Stomach (tissue), 19 donors: ENCODE data around the gene TAF6. TPM values are rescaled to one million over a fixed set of nuclear protein-coding genes. Genes with fewer than 3 reads are reported as not detected.

ENCODE experiments used
- DNase-seq, 2 donors: peaks; one replicate each; pipeline versions ENCODE4 v3.0.0 to v3.0.0-alpha.2; 2013 to 2019
- H3K27ac ChIP-seq, 5 donors: fragments of 200-600 bp in 4 of 5; sonication (generic) in 4 of 5; one replicate each; pipeline ENCODE4 v1.5.1; 2013 to 2019; ENCODE audit warnings: mild to moderate bottlenecking in 1 of 5, moderate library complexity in 1 of 5
- H3K27me3 ChIP-seq, 3 donors: fragments of 200-600 bp; sonication (generic); one replicate each; pipeline ENCODE4 v1.5.1; 2017 to 2019; ENCODE audit warnings: mixed run types in 1 of 3
- H3K36me3 ChIP-seq, 4 donors: fragments of 200-600 bp; sonication (generic); 1 replicate in 3 of 4; 2 replicates in 1 of 4; pipeline ENCODE4 v1.5.1; 2016 to 2019
- H3K4me1 ChIP-seq, 4 donors: fragments of 200-600 bp; sonication (generic); one replicate each; pipeline ENCODE4 v1.5.1; 2016 to 2019
- H3K4me3 ChIP-seq, 4 donors: fragments of 200-600 bp; sonication (generic) in 3 of 4; one replicate each; pipeline ENCODE4 v1.5.1; 2016 to 2019; ENCODE audit warnings: mild to moderate bottlenecking in 1 of 4
- H3K9me3 ChIP-seq, 4 donors: fragments of 200-600 bp; sonication (generic); one replicate each; pipeline ENCODE4 v1.5.1; 2016 to 2019
- EP300 ChIP-seq: sonication (generic); formaldehyde crosslinking; IDR thresholded peaks from one replicate; pipeline ENCODE4 v1.6.1; 2017; ENCODE audit warnings: antibody characterized with exemption
- POLR2A ChIP-seq, 4 donors: fragments of 450-650 bp; IDR thresholded peaks; one replicate each; pipeline ENCODE4 v1.6.1; 2016; ENCODE audit warnings: antibody characterized with exemption in 4 of 4, control low read depth in 2 of 4, mild to moderate bottlenecking in 1 of 4, moderate library complexity in 1 of 4
- POLR2AphosphoS5 ChIP-seq, 3 donors: sonication (generic); formaldehyde crosslinking; IDR thresholded peaks; one replicate each; pipeline ENCODE4 v1.6.1; 2016; ENCODE audit warnings: antibody characterized with exemption in 3 of 3
- WGBS, 5 donors: extraction: QIAGEN DNeasy Blood & Tissue Kit in 3 of 5; methylation state at CpG; one replicate each; pipeline versions ENCODE4 v1.1.5 to v1.1.7; 2013 to 2018; 5-methylcytosine and 5-hydroxymethylcytosine counted together
- intact Hi-C: fragments of 100-400 bp; cut with DNase I; formaldehyde crosslinking; loops from one replicate; pipeline ENCODE4 v1.15.1; 2023; ENCODE audit warnings: low total_unique reads
- long read RNA-seq, 10 donors: transcript quantifications; one replicate each; lab custom pipeline, GENCODE V29; 2026
- polyA plus RNA-seq, 3 donors: library from polyadenylated mRNA; stranded (reverse); fragments of 200-250 nt; gene quantifications; one replicate each; pipeline ENCODE4 v1.2.3, GENCODE V29; 2013
- total RNA-seq, 5 donors: library from RNA; depleted of rRNA; stranded (reverse); fragments of >200 nt; gene quantifications; one replicate each; pipeline versions ENCODE4 v1.1.0 to v1.2.3, GENCODE V29; 2014 to 2016
- TF ChIP-seq, protein P1 (sequence below), 7 experiments: fragments of 450-650 bp in 4 of 7; fragments of 200-600 bp in 3 of 7; sonication (generic) in 3 of 7; IDR thresholded peaks; one replicate each; pipeline ENCODE4 v1.5.1; 2016 to 2019; ENCODE audit warnings: antibody characterized with exemption in 7 of 7, control low read depth in 2 of 7, mild to moderate bottlenecking in 1 of 7
- donor health status: healthy with polysubstance abuse.
- donor health status: Bipolar disorder and iron deficiency.
- donor health status: healthy.

The TAF6 gene
- 100 to 1,000 TPM in 1 of 5 donors, 10 to 100 TPM in 4; 15.4 to 106 (median 33.8) TPM for total RNA-seq
- 10 to 100 TPM; 22.0 to 29.8 (median 24.8) TPM for polyA plus RNA-seq
- long read RNA-seq, donor 1, partial matches to known transcripts = 0 of 1 reads
- long read RNA-seq, donor 1, other reads (novel, unspliced or antisense) = 0 of 1 reads
- long read RNA-seq, donor 2, partial matches to known transcripts = 0 of 5 reads
- long read RNA-seq, donor 2, other reads (novel, unspliced or antisense) = 0 of 5 reads
- long read RNA-seq, donor 3, partial matches to known transcripts = 0 of 2 reads
- long read RNA-seq, donor 3, other reads (novel, unspliced or antisense) = 0 of 2 reads
- long read RNA-seq, donor 4 = 0 reads
- long read RNA-seq, donor 5, partial matches to known transcripts = 0 of 4 reads
- long read RNA-seq, donor 5, other reads (novel, unspliced or antisense) = 0 of 4 reads
- long read RNA-seq, donor 6, transcript TAF6-211 (15 exons, 2,464 nt) = major isoform, 11 of 16 reads
- long read RNA-seq, donor 6, partial matches to known transcripts = 0 of 16 reads
- long read RNA-seq, donor 6, other reads (novel, unspliced or antisense) = 0 of 16 reads
- long read RNA-seq, donor 7, transcript TAF6-211 (15 exons, 2,464 nt) = major isoform, 6 of 8 reads
- long read RNA-seq, donor 7, partial matches to known transcripts = 0 of 8 reads
- long read RNA-seq, donor 7, other reads (novel, unspliced or antisense) = 0 of 8 reads
- long read RNA-seq, donor 8 = 0 reads
- long read RNA-seq, donor 9, partial matches to known transcripts = 12 of 15 reads
- long read RNA-seq, donor 9, other reads (novel, unspliced or antisense) = 0 of 15 reads
- long read RNA-seq, donor 10, partial matches to known transcripts = 0 of 1 reads
- long read RNA-seq, donor 10, other reads (novel, unspliced or antisense) = 0 of 1 reads

DNA sequence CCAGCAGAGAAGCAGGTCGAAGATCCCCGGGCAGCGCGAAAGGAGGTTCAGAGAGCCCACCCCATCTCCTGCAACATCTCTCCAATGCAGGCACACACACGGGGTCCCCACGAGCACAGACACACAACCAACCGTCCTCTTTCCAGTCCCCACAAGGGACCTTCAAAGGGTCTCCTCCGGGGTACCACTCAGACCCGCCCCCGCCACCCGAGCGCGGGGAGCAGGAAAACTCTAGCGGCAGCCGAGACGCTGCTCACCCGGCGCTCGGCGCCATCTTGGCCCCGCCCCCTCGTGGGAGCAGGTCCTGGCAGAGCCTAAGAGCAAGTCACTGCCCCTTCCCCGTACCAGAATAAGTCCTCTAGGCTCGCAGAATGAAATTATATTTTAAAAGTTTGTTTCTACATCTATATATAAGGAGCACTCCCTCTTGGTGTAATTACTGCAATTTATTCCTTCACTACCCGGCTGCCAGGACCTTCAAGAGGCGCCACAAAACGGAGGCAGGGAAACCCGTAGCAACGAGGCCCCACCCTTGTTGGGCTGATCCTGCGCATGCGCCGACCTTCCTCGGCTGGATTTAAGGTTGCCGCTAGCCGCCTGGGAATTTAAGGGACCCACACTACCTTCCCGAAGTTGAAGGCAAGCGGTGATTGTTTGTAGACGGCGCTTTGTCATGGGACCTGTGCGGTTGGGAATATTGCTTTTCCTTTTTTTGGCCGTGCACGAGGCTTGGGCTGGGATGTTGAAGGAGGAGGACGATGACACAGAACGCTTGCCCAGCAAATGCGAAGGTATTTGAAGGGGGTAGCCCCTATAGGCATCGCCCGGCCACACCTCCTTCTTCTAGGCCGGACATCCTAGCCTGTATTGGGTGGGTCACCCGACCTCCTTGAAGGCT, at the start of gene TAF6, which contains the start of gene CNPY4:
Gene TAF6 (minus strand): TSS at position 287 of the 898 bp plus-strand sequence. CDS start 5,149 bp downstream, outside the sequence.
Gene CNPY4 (plus strand): TSS at position 563 of the 898 bp plus-strand sequence. CDS start 111 bp downstream, at position 674.
- peak; percentile 96 to 98 for DNase-seq
- peak within 1 kb of the TSS; percentile 73 to 95 (median 85) for H3K4me3 ChIP-seq
- H3K27ac ChIP-seq = peak within 1 kb of the TSS; percentile 67 to 89 (median 84)
- WGBS, 5 donors = 0 to 1% (median 0%) methylated on average over 33 to 49 of the region's 49 CpGs
- H3K4me1 ChIP-seq = peaks cover 24 to 41% (median 28%) of the 10 kb centered on the region in 4 donors
- H3K27me3 ChIP-seq = no peaks in the 10 kb centered on the region
- TF ChIP-seq, protein P1, sequence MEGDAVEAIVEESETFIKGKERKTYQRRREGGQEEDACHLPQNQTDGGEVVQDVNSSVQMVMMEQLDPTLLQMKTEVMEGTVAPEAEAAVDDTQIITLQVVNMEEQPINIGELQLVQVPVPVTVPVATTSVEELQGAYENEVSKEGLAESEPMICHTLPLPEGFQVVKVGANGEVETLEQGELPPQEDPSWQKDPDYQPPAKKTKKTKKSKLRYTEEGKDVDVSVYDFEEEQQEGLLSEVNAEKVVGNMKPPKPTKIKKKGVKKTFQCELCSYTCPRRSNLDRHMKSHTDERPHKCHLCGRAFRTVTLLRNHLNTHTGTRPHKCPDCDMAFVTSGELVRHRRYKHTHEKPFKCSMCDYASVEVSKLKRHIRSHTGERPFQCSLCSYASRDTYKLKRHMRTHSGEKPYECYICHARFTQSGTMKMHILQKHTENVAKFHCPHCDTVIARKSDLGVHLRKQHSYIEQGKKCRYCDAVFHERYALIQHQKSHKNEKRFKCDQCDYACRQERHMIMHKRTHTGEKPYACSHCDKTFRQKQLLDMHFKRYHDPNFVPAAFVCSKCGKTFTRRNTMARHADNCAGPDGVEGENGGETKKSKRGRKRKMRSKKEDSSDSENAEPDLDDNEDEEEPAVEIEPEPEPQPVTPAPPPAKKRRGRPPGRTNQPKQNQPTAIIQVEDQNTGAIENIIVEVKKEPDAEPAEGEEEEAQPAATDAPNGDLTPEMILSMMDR (IDR thresholded peaks at IDR 0.05) = peak in 1 of 7 experiments; percentile 29
- TF ChIP-seq POLR2AphosphoS5 (IDR thresholded peaks at IDR 0.05) (peak; percentile 45 to 76 (median 59)), POLR2A (IDR thresholded peaks at IDR 0.05) (no peak)
- H3K9me3 ChIP-seq = no peaks in the 10 kb centered on the region
- peaks cover 0 to 16% (median 8%) of the 10 kb centered on the region in 4 donors for H3K36me3 ChIP-seq
- intact Hi-C loops = no loop called here

DNA sequence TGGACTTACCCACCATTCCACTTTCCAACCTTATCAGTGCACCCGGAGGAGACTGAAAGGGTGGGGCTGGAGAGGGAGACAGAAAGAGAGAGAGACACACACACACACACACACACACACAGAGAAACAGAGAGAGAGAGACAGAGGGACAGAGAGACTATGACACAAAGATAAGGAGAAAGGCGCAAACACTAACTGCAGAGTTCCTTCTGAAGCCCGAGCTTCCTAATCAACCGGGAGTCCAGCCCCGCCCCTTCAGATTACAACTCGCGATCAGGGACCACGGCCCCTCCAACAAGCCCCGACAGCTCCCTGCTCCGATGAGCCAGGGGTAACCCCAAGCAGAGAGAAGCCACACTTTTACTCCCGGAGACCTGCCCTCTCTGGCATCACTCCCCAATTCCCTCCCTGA, 48.8 kb upstream of the TAF6 start:
- WGBS, 5 donors = 1 to 9% (median 5%) methylated on average over 11 of the region's 11 CpGs
- TF ChIP-seq POLR2AphosphoS5 (IDR thresholded peaks at IDR 0.05) = no peak
- TF ChIP-seq POLR2A (IDR thresholded peaks at IDR 0.05) = no peak
- no peak for TF ChIP-seq EP300
- TF ChIP-seq, protein P1 (IDR thresholded peaks at IDR 0.05) = no peak

DNA sequence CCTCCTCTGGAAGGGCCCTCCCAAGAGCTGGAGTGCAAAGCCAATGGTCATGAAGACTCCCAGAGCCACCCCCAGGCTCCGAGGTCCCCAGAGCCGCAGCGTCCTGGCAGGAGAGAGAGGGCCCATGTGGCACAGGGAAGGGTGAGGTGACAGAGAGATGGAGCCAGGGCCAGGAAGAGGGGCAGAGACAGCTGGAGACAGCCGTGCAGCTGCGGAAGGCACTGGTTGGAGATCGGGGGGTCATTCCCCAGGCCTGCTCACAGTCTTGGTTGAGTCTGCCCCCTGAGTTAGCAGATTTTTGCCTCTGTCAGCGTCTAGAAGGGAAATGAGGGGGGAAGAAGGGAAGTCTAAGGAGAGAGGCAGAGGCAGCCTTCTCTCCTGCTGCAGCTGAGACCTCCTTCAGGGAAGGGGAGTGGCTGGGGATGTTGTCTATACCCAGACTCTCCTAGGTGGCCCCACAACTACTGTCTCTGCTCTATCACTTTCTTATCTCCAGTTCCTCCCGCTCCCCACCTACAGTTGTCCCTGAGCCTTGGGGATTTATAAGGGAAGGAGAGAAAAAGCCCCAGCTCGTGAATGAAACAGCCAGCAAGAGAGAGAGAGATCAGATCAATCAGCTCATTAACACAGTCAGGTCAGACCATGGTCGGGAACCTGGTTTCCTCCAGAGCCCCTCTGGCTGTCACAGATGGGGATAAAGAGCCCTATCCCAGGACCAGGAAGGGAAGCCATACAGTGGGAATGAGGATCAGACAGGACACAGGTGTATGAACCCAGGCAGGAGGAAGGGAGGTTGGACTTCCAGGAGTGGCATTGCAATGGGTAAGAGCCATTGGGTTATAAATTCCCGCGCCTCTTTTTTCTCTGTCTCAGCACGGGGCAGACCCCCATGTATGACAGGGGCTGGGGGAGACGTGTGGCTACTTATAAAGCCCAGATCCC, 48.1 kb upstream of the TAF6 start:
- no peak overlapping the region for H3K27ac ChIP-seq
- peaks cover 26 to 45% (median 33%) of the 10 kb centered on the region in 4 donors for H3K4me1 ChIP-seq
- no peak for TF ChIP-seq POLR2AphosphoS5 (IDR thresholded peaks at IDR 0.05)
- TF ChIP-seq, protein P1 (IDR thresholded peaks at IDR 0.05) = no peak
- no peak for TF ChIP-seq EP300
- no peak for TF ChIP-seq POLR2A (IDR thresholded peaks at IDR 0.05)
- intact Hi-C loops = no loop called here
- peak overlapping the region in 3 of 4 donors; percentile 45 to 53 (median 49) for H3K4me3 ChIP-seq
- peaks cover 9 to 69% (median 19%) of the 10 kb centered on the region in 3 donors for H3K27me3 ChIP-seq
- H3K36me3 ChIP-seq = no peaks in the 10 kb centered on the region
- H3K9me3 ChIP-seq = no peaks in the 10 kb centered on the region
- WGBS, 5 donors = 43 to 55% (median 48%) methylated on average over 12 to 14 of the region's 14 CpGs
- no peak for DNase-seq

More for the DNA sequence above, 48.8 kb upstream of the TAF6 start:
- Histone ChIP-seq H3K27ac (peak overlapping the region in 4 of 5 donors; percentile 9 to 67 (median 66)), H3K36me3 (no peaks in the 10 kb centered on the region), H3K9me3 (no peaks in the 10 kb centered on the region), H3K27me3 (peaks cover 9 to 74% (median 19%) of the 10 kb centered on the region in 3 donors), H3K4me3 (peak overlapping the region; percentile 39 to 53 (median 47)), H3K4me1 (peaks cover 26 to 45% (median 33%) of the 10 kb centered on the region in 4 donors)
- peak in 1 of 2 donors; percentile 62 for DNase-seq
- intact Hi-C loops = no loop called here
